NB4 (cell line): ENCODE results near the gene POLDIP3.

Experiments
- DNase-seq: peaks from one replicate; pipeline ENCODE4 v3.0.0; 2010; ENCODE audit warnings: low read depth
- H3K4me3 ChIP-seq: one replicate; pipeline ENCODE4 v1.5.1; 2011; ENCODE audit warnings: mild to moderate bottlenecking, low read depth, low read length, moderate library complexity
- CTCF ChIP-seq: IDR thresholded peaks from one replicate; pipeline ENCODE4 v1.5.1; 2012; ENCODE audit warnings: low read depth, low read length
- MAX ChIP-seq: IDR thresholded peaks from 2 replicates; pipeline ENCODE4 v1.6.1; 2011; ENCODE audit warnings: low read depth, low read length
- MYC ChIP-seq: IDR thresholded peaks from 2 replicates; pipeline ENCODE4 v1.6.1; 2011; ENCODE audit warnings: low read depth, low read length
- POLR2A ChIP-seq: IDR thresholded peaks from 2 replicates; pipeline ENCODE4 v1.6.1; 2011; ENCODE audit warnings: mild to moderate bottlenecking; ENCODE audit not compliant: insufficient read length; ENCODE audit errors: extremely low read depth

Gene POLDIP3

GRCh38 chr22:42645938-42646568 lies 31.4 kb upstream of the POLDIP3 start:
- H3K4me3 ChIP-seq, result no peak overlapping the region
- DNase-seq, result no peak

GRCh38 chr22:42645341-42645937 lies 30.8 kb upstream of the POLDIP3 start:
- no peak overlapping the region for H3K4me3 ChIP-seq
- TF ChIP-seq CTCF (no peak), MAX (no peak), MYC (no peak), POLR2A (no peak)
- no peak for DNase-seq

More at GRCh38 chr22:42645938-42646568, 31.4 kb upstream of the POLDIP3 start:
- TF ChIP-seq MAX, result no peak
- no peak for TF ChIP-seq POLR2A

GRCh38 chr22:42644422-42645340 lies 30.0 kb upstream of the POLDIP3 start:
- H3K4me3 ChIP-seq, result no peak overlapping the region
- TF ChIP-seq CTCF, result no peak
- no peak for TF ChIP-seq POLR2A
- TF ChIP-seq MAX, result no peak
- no peak for TF ChIP-seq MYC
- DNase-seq, result no peak

GRCh38 chr22:42643634-42644421 lies 29.1 kb upstream of the POLDIP3 start:
- DNase-seq, result no peak
- TF ChIP-seq POLR2A (no peak), CTCF (no peak)
- no peak overlapping the region for H3K4me3 ChIP-seq

GRCh38 chr22:42642806-42643633 lies 28.3 kb upstream of the POLDIP3 start:
- DNase-seq, result peak; percentile 58
- TF ChIP-seq POLR2A, result no peak
- 0 out of 2 replicates have a peak, but pooled peaks have one; percentile 17 for TF ChIP-seq MAX
- no peak overlapping the region for H3K4me3 ChIP-seq
